ENCODE results near the gene PLCB3.
A peak's percentile ranks its signal among the peaks of the same experiment; 100 is the strongest.

The PLCB3 gene

GRCh38 chr11:64268025-64268892 is 16.9 kb downstream of the PLCB3 start:
- no peak for DNase-seq

GRCh38 chr11:64268893-64269539 is 17.7 kb downstream of the PLCB3 start:
- DNase-seq: no peak

DNA sequence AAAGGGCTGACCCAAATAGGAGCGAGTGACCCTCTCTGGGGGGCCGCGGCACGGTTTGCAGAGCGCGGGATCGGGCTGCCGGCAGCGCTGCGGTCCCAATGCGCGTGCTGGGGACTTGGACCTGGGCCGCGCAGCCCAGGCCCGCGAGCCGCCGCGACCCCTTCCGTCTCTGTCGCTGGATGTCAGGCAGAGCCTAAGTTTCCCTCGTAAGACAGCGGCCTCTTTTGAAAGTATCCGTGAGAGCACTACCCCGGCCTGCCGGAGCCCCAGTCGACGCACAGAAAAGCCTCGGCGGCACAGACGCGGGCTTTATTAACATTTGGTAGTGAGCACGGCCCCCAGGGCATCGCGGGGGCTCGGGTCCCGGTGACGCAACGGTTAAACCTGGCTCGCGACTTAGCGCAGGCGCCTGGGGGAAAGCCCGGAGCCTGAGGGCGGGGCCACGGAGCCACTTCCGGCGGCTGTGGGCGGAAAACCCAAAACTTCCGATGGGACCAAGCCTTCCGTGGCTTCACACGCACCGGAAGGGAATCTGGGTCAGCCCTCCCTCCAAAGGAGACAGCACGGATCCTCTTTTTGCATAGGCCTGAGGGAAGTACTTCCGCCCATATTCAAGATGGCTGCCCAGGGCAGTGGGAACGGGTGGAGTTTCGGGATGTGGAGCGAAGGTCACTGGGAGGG is 18.4 kb downstream of the PLCB3 start:
- peak; percentile 93 for DNase-seq

DNA sequence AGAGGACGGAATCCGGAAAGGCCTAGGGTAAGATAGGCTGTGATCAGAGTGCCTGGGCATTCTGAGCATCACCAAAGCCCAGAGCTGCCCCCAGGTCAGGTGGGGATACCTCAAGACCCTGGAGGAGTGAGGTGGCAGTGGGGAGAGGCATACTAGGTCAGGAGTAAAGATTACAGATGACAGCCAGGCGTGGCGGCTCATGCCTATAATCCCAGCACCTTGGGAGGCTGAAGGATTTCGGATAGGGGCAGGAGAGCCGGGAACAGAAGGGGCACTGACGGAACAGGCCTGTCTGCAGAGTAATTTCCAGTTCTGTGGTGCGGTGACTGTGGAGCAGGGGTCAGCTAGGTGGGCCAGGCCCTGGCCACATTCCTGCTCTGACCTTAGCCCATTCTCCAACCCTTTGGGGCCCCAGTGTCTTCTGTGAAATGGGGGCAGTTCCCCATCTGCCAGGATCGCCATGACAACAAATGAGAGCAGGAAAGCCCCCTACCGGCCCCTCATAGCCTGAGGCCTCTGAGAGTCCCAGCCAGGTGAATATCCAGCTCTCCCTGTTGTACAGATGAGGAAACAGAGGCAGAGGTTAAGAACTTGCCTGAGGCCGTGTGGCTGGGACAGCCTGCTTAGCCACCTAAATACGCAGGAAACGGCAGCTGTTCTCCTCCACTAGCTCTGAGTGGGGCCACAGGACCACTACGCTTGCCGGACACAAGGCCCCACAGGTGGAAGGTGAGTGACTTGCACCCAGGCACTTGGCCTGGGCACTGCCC is 23.9 kb downstream of the PLCB3 start:
- no peak for DNase-seq

DNA sequence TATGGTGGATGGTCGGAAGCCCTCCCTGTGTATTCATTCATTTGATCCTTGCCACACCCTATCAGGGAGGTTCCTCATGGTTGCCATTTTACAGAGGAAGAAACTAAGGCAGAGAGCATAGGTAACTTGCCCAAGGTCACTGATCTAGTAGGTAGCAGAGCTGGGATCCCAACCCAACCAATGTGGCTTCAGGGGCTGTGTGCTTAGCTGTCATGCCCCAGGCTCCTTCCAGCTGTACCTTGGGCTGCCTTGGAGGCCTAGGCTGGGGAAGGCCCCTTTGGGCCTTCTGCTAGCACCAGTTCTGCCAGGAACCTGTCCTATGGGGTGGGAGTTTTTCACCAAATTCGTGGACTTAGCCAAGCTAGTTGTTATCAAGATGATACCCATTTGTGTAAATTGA is 24.5 kb downstream of the PLCB3 start:
- DNase-seq: no peak

DNA sequence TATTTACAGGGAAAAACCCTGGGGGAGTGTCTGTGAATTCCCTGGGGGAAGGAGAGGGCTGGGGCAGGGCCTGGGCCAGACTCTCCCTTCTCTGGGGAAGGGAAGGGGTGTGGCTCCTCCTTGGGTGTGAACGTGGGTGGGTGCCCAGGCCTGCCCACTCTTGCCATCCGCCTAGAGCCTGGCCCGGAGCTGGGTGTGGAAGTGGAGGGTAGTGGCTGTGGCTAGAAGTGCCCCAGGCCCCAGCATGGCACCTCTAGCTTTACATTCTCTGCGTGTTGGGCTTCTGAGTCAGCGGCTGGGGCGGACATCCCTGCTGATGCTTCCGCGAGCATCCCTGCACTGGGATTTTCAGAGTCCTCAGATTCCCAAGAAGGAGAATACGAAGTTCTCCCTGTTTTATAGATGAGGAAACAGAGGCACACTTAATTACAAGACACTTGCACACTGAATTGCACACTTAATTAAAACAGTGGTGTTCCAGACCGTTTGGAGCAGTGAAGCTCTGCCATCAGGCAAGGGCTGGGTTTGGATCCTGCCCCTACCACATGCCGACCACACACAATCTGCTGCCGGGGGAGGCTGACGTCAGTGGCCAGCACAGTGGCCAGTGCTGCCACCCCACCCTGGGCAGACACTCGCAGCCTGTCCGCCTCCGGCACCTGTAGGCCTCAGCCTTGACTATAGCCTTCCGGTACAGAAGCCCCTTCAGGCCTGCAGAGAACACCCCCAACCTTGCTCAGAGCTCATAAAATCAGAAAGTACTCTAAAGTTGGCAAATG is 25.5 kb downstream of the PLCB3 start:
- no peak for DNase-seq

DNA sequence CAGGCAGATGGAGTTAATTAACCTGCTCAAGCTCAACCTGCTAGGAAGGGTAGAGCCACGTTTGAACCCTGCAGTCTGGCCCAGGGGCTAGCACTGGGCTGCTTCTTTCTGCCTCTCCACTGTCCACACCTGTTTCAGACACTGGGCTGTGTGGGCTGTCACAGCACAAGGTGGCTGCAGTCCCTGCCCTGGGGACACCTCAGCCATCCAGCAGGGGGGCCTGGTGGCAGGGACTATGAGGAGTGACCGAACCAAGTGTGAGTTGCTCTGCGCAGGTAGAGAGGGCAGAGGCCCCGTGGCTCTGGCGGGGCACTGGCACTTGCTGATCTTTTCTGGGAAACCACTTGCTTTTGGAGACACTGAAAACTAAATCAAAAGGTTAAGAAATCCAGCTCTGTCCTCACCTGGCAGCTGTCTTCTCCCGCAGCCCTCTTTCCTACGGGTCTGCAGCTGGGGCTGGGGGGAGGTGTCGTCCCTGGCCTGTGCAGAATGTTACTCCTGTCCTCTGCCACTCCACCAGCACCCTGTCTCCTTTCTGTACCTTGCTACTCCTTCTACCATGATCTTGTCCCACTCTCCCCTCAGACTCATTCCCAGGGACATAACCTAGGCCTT is 27.4 kb downstream of the PLCB3 start:
- no peak for DNase-seq

DNA sequence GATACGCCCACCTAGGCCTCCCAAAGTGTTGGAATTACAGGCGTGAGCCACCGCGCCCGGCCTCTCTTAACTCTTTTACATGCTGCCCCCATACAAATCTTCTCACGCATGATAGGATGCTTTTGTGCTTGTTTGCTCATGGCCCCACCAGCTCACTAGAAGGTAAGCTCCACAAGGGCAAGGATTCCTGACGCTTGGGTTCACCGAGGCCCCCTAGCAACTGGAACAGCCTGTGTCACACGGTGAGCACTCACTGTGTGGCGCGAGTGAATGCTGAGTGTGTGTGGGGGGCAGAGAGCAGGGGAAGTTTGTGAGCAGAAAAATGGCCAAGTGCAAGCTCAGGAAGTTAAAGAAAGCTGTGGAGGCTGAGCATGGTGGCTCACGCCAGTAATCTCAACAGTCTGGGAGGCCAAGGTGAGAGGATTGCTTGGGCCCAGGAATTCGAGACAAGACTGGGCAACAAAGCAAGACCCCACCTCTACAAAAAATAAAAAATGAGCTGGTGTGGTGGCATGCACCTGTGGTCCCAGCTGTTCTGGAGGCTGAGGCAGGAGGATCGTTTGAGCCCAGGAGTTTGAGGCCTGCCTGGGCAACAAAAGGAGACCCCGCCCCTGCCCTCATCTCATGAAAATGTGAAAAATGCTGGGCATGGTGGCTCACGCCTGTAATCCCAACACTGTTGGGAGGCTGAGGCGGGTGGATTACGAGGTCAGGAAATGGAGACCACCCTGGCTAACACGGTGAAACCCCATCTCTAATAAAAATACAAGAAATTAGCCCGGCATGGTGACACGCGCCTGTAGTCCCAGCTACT is 30.8 kb downstream of the PLCB3 start:
- DNase-seq: no peak

DNA sequence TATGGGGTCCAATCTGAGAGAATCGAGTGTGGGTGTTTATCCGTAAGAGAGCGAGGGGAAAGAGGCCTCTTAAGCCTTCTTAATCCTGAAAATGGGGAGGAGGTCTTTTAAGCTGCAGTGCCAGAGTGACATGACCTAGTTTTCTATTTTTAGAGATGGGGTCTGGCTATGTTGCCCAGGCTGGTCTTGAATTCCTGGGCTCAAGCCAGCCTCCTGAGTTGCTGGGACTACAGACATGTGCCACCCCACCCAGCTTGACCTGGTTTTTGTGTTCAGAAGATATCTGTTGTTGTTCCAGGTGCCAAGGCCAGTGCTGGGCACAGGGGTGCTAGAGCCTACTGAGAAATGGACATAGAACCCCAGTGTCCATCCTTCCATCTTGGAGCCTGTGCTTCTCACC is 31.8 kb downstream of the PLCB3 start:
- no peak for DNase-seq

GRCh38 chr11:64284048-64284961 is 33.0 kb downstream of the PLCB3 start, which contains the start of gene BAD:
Gene BAD, minus strand, starts transcription at chr11:64284665. Its CDS starts 297 bp downstream, at chr11:64284368.
- peak; percentile 27 for DNase-seq

- no peak for DNase-seq
These were observed 33.9 kb downstream of the PLCB3 start, which contains the start of gene GPR137 for GRCh38 chr11:64284962-64285884. Gene GPR137, plus strand, starts transcription at chr11:64285848. Its CDS starts 677 bp downstream, at chr11:64286525.

DNA sequence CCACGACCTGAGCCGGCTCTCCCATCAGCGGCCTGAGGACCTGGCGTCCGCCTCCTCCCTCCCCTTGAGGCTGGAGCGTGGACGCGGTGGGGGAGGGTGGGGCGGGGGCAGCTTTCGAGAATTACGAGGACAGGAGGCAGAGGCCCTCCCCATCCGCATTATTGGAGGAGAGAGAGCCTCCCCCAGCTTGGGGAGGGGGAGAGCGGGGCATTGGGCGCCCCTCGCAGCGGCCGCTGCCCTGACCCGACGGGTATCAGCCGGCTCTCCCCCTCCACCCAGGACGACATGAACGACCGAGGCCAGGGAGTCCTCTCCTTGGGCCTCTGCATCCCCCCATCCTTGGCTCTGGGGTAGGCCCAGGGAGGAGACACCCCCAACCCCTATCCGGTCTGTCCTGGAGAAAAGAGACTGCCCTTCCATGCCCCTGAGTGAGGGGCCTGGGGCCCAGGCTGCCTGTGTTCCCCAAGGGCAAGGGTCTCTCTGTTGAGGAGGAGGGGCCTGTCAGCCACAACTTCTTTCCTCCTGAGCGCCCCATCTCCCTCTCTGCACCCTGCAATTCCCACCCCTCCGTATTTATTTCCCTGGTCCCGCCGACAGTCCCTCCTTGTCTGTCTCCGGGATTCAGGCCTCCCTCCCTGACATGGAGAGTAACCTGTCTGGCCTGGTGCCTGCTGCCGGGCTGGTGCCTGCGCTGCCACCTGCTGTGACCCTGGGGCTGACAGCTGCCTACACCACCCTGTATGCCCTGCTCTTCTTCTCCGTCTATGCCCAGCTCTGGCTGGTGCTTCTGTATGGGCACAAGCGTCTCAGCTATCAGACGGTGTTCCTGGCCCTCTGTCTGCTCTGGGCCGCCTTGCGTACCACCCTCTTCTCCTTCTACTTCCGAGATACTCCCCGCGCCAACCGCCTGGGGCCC is 34.8 kb downstream of the PLCB3 start:
- DNase-seq: no peak

GRCh38 chr11:64286801-64287159 is 35.5 kb downstream of the PLCB3 start:
- DNase-seq: no peak

DNA sequence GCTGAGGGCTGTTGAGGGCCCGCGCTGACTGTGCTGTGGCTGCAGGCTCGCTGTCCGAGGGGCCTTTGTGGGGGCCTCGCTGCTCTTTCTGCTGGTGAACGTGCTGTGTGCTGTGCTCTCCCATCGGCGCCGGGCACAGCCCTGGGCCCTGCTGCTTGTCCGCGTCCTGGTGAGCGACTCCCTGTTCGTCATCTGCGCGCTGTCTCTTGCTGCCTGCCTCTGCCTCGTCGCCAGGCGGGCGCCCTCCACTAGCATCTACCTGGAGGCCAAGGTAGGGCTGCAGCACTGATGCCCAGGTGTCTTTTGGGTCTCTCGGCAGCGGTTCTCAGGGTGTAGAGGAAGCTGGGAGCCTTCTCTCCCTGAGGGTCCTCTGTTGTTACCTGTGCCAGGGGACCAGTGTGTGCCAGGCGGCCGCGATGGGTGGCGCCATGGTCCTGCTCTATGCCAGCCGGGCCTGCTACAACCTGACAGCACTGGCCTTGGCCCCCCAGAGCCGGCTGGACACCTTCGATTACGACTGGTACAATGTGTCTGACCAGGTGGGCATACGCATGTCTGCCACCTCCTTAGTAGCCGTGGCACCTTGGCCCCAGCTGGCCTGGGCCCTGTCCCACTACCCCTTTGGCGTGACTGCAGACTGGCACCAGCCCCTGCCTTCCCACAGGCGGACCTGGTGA is 36.5 kb downstream of the PLCB3 start:
- DNase-seq: no peak

DNA sequence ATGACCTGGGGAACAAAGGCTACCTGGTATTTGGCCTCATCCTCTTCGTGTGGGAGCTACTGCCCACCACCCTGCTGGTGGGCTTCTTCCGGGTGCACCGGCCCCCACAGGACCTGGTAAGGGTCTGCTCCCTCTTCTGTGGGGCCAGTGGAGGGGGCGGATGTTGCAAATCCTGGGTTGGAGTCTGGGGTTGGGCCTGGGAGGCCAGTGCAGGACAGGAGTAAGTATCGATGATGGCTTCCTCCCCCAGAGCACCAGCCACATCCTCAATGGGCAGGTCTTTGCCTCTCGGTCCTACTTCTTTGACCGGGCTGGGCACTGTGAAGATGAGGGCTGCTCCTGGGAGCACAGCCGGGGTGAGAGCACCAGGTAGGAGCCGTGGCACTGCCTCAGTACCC is 37.0 kb downstream of the PLCB3 start:
- DNase-seq: no peak

DNA sequence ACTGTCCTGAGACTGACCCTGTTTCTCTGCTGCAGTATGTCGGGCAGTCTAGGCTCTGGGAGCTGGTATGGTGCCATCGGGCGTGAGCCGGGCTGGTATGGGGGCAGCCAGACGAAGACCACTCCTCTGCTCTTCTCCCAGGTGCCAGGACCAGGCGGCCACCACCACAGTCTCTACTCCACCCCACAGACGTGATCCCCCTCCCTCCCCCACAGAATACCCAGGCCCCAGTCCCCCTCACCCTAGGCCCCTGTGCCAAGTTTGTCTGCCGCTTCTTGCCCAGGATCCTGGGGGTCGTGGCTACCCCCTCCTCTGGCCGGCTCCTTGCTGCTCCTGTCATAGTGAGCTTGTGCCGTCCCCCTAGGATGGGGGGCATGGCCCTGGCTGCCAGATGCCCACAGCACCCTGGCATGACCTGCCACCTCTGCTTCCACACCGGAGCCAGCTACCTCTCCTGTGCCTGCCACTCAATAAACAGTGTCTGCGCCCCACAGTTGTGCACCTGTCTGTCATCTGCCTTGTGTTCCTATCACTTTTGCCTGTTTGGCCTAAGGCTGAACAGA is 37.8 kb downstream of the PLCB3 start:
- DNase-seq: no peak

All from NCI-H524 treated with DMSO at 0.1 percent for 48 hours (cell line).